Tibial nerve (tissue), 4 donors: ENCODE results near the gene LAMB1. TPM values are rescaled to one million over a fixed set of nuclear protein-coding genes. Genes with fewer than 3 reads are reported as not detected.

Experiments used
- DNase-seq, 2 donors: peaks; one replicate each; pipeline ENCODE4 v3.0.0-alpha.2; 2019; ENCODE audit warnings: low spot score in 2 of 2
- H3K27ac ChIP-seq, 4 donors: fragments of 200-600 bp; sonication (generic) in 3 of 4; one replicate each; pipeline ENCODE4 v1.5.1; 2017 to 2019; ENCODE audit warnings: mild to moderate bottlenecking in 1 of 4
- H3K27me3 ChIP-seq, 2 donors: fragments of 200-600 bp; sonication (generic) in 1 of 2; one replicate each; pipeline versions ENCODE4 v1.5.1 to v1.6.0; 2017 to 2019
- H3K36me3 ChIP-seq, 3 donors: fragments of 200-600 bp; sonication (generic); one replicate each; pipeline ENCODE4 v1.5.1; 2018 to 2019
- H3K4me1 ChIP-seq, 4 donors: fragments of 200-600 bp; sonication (generic) in 3 of 4; one replicate each; pipeline ENCODE4 v1.5.1; 2017 to 2019
- H3K4me3 ChIP-seq, 4 donors: fragments of 200-600 bp; sonication (generic) in 3 of 4; one replicate each; pipeline ENCODE4 v1.5.1; 2017 to 2019; ENCODE audit warnings: mild to moderate bottlenecking in 1 of 4, moderate library complexity in 1 of 4
- H3K9me3 ChIP-seq, 4 donors: fragments of 200-600 bp; sonication (generic) in 3 of 4; one replicate each; pipeline ENCODE4 v1.5.1; 2017 to 2019
- CTCF ChIP-seq, 5 experiments: fragments of 200-600 bp in 3 of 5; fragments of 450-650 bp in 2 of 5; sonication (generic) in 3 of 5; IDR thresholded peaks; one replicate each; pipeline ENCODE4 v1.5.1; 2016 to 2019; ENCODE audit warnings: antibody characterized with exemption in 5 of 5, mild to moderate bottlenecking in 3 of 5, moderate library complexity in 2 of 5
- EP300 ChIP-seq, 2 donors: sonication (generic); formaldehyde crosslinking; IDR thresholded peaks; one replicate each; pipeline ENCODE4 v1.6.1; 2017; ENCODE audit warnings: antibody characterized with exemption in 2 of 2, mild to moderate bottlenecking in 1 of 2
- POLR2A ChIP-seq, 2 donors: fragments of 450-650 bp; IDR thresholded peaks; one replicate each; pipeline ENCODE4 v1.6.1; 2017; ENCODE audit warnings: antibody characterized with exemption in 2 of 2, mild to moderate bottlenecking in 2 of 2, moderate library complexity in 2 of 2
- WGBS, 2 donors: methylation state at CpG; one replicate each; pipeline ENCODE4 v1.1.5; 2018; 5-methylcytosine and 5-hydroxymethylcytosine counted together
- total RNA-seq, 4 donors: library from RNA; depleted of rRNA; stranded (reverse); fragments of >200 nt; gene quantifications; one replicate each; pipeline ENCODE4 v1.1.0, GENCODE V29; 2016

LAMB1 gene
- total RNA-seq, 4 donors from 2014 or later = 232 to 563 (median 357) TPM

- Histone ChIP-seq H3K9me3 (no peaks in the 10 kb centered on the region), H3K4me1 (peaks cover 0 to 54% (median 19%) of the 10 kb centered on the region in 4 donors), H3K27ac (peak overlapping the region in 3 of 4 donors; percentile 16 to 69 (median 39)), H3K4me3 (no peak overlapping the region), H3K36me3 (peaks cover 0 to 69% (median 0%) of the 10 kb centered on the region in 3 donors), H3K27me3 (no peaks in the 10 kb centered on the region)
- no peak for DNase-seq
- WGBS, 2 donors = 22 to 28% methylated on average over 2 of the region's 2 CpGs
- TF ChIP-seq POLR2A (IDR thresholded peaks at IDR 0.05) (no peak), EP300 (IDR thresholded peaks at IDR 0.05) (no peak), CTCF (IDR thresholded peaks at IDR 0.05) (no peak)
Measured at GRCh38 chr7:107982918-107983389, 20.0 kb downstream of the LAMB1 start.

GRCh38 chr7:107982042-107982840 lies 20.7 kb downstream of the LAMB1 start:
- Histone ChIP-seq H3K4me1 (peaks cover 0 to 58% (median 19%) of the 10 kb centered on the region in 4 donors), H3K9me3 (no peaks in the 10 kb centered on the region), H3K36me3 (peaks cover 0 to 69% (median 0%) of the 10 kb centered on the region in 3 donors), H3K4me3 (no peak overlapping the region), H3K27ac (peak overlapping the region; percentile 8 to 69 (median 30)), H3K27me3 (no peaks in the 10 kb centered on the region)
- WGBS, 2 donors = 36 to 40% methylated on average over 9 of the region's 9 CpGs
- no peak for DNase-seq
- TF ChIP-seq EP300 (IDR thresholded peaks at IDR 0.05) (no peak), POLR2A (IDR thresholded peaks at IDR 0.05) (no peak), CTCF (IDR thresholded peaks at IDR 0.05) (no peak)

GRCh38 chr7:107981466-107981865 lies 21.5 kb downstream of the LAMB1 start:
- no peak overlapping the region for H3K4me3 ChIP-seq
- H3K36me3 ChIP-seq = peaks cover 0 to 69% (median 0%) of the 10 kb centered on the region in 3 donors
- no peaks in the 10 kb centered on the region for H3K9me3 ChIP-seq
- H3K27me3 ChIP-seq = no peaks in the 10 kb centered on the region
- H3K27ac ChIP-seq = peak overlapping the region in 3 of 4 donors; percentile 22 to 69 (median 39)
- H3K4me1 ChIP-seq = peaks cover 0 to 58% (median 19%) of the 10 kb centered on the region in 4 donors
- no peak for DNase-seq
- TF ChIP-seq CTCF (IDR thresholded peaks at IDR 0.05) (no peak), POLR2A (IDR thresholded peaks at IDR 0.05) (no peak), EP300 (IDR thresholded peaks at IDR 0.05) (no peak)
- WGBS, 2 donors = 45 to 52% methylated on average over 4 of the region's 4 CpGs

- Histone ChIP-seq H3K36me3 (peaks cover 0 to 69% (median 0%) of the 10 kb centered on the region in 3 donors), H3K27me3 (no peaks in the 10 kb centered on the region), H3K27ac (peak overlapping the region in 2 of 4 donors; percentile 39 to 69), H3K4me1 (peaks cover 0 to 62% (median 20%) of the 10 kb centered on the region in 4 donors), H3K4me3 (no peak overlapping the region), H3K9me3 (no peaks in the 10 kb centered on the region)
- no peak for TF ChIP-seq POLR2A (IDR thresholded peaks at IDR 0.05)
- TF ChIP-seq CTCF (IDR thresholded peaks at IDR 0.05) = no peak
- TF ChIP-seq EP300 (IDR thresholded peaks at IDR 0.05) = no peak
- 76 to 86% methylated on average over 8 of the region's 8 CpGs for WGBS, 2 donors
- no peak for DNase-seq
Measured at GRCh38 chr7:107980671-107981190, 22.2 kb downstream of the LAMB1 start.

GRCh38 chr7:107980171-107980570 lies 22.8 kb downstream of the LAMB1 start:
- peaks cover 0 to 69% (median 0%) of the 10 kb centered on the region in 3 donors for H3K36me3 ChIP-seq
- H3K4me3 ChIP-seq = no peak overlapping the region
- no peak for TF ChIP-seq EP300 (IDR thresholded peaks at IDR 0.05)
- TF ChIP-seq POLR2A (IDR thresholded peaks at IDR 0.05) = no peak
- no peak for TF ChIP-seq CTCF (IDR thresholded peaks at IDR 0.05)
- no peaks in the 10 kb centered on the region for H3K27me3 ChIP-seq
- H3K27ac ChIP-seq = peak overlapping the region in 2 of 4 donors; percentile 39 to 69
- DNase-seq = no peak
- 73 to 86% methylated on average over 3 of the region's 3 CpGs for WGBS, 2 donors
- no peaks in the 10 kb centered on the region for H3K9me3 ChIP-seq
- H3K4me1 ChIP-seq = peaks cover 0 to 62% (median 20%) of the 10 kb centered on the region in 4 donors
